HT1080 (cell line): ENCODE results near the gene SP2. TPM values are rescaled to one million over a fixed set of nuclear protein-coding genes. Genes with fewer than 3 reads are reported as not detected.

Experiments used
- DNase-seq: peaks from one replicate; pipeline ENCODE4 v3.0.0-alpha.2; 2015; ENCODE audit warnings: low read depth
- total RNA-seq: library from RNA; depleted of rRNA; stranded (reverse); fragments of >200 nt; shearing (Covaris generic); gene quantifications from 2 replicates; pipeline ENCODE4 v1.2.3, GENCODE V29; 2014

SP2 gene
- total RNA-seq, 1 experiment from 2014 or later: 3.4 TPM

DNA sequence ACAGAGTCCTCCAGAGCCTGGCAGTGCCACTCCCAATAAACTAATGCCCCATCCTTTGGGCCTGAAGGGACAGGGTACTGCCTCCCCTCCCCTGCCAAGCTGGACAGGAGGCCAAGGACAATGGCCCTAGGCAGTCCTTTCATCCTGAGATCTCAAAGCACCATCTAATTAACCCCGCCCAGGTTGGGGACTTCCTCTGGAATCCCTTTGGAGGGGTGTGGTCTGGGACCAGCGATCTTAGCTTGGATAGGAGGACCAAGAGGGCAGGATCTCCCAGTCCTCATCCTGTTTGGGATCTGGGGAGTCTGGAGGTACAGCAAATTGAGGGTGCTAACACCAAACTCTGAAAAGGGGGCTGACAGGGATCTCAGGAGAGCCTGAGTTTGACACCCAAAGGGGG lies 26.9 kb upstream of the SP2 start:
- no peak for DNase-seq

DNA sequence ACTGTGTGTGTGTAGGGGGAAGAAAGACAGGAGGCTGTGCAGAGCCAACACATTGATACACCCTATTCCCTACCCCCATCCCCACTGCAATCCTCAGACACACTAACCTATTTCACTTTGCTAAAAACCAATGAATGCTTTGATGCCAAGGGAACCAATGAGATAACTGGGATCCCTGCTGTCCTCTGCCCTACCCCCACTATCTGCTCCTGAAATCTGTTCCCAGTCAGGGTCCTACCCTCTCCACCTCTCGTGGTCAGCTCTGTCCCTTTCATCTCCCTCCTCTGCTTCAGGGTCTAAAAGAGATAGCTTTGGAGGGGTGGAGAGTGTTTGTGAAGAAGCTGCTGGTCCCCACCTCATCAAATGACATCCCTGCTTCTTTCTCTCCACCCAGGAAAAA lies 26.0 kb upstream of the SP2 start:
- no peak for DNase-seq

DNA sequence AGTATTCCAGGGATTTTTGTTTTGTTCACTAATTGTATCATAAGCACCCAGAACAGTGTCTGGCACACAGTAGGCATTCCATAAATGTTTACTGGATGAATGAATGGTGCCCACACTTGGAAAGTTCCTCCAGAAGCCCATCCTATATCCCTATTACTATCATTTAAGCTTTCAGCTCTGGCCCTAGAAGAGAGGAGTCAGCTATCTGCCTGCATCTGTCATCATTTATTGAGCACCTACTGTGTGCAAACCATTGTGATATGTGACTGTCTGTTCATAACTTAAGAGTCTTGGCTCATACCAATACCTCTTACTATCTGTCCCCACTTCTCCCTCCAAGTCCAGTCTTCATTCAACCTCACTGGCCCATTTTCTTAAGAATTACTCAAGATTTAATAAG lies 25.0 kb upstream of the SP2 start:
- no peak for DNase-seq

DNA sequence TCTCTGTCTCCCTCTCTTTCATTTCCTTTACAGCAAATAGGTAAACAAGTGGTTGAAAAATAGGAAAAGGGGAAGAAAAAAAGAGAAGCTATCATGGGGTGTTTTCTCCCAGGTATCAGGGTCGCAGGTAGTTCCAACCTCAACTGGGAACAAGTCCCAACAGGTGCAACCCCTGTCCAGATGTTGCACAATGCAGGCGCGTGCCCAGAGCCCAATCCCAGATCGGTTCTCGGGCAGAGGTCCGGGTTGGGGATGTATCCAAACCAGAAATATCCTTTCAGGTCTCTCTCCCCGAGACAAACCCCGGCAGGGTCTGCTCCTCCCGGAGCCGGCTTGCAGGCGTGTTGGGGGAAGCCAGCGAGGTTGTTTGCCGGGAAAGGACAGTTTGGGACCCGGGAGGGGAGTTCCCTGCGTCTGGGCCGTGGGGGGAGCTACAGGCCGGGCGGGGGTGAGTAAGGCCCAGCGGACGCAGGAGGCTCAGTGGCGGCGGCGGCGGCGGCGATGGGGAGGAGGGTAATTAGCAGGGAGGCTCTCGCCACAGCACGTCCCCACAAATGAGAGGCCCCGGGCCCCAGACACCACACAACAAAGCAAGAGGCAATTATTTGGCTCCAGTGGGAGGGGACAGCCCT lies 23.9 kb upstream of the SP2 start:
- DNase-seq: no peak

DNA sequence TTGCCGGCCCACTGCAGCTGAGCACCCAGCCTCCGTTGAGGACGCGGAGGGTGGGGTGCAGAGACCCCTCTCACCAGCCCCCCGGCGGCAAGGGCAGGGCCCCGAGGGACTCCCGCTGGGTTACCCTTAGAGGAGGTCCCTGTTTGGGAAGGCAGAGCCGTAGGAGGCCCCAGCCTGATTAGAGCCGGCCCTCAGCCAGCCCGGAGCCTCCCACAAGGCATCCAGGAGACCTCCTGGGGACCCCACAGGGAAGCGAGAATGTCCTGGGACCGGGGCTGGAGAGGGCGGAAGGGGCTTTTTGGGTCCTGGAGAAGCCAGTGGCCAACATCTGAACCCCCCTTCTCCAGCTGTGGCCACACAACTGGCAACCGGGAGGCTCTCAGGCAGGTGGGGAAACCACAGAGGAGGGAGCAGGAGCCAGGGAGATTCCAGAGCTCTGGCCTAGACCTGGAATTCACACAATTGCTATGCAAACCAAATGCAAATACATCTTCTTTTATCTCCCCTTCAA lies 23.3 kb upstream of the SP2 start:
- no peak for DNase-seq

DNA sequence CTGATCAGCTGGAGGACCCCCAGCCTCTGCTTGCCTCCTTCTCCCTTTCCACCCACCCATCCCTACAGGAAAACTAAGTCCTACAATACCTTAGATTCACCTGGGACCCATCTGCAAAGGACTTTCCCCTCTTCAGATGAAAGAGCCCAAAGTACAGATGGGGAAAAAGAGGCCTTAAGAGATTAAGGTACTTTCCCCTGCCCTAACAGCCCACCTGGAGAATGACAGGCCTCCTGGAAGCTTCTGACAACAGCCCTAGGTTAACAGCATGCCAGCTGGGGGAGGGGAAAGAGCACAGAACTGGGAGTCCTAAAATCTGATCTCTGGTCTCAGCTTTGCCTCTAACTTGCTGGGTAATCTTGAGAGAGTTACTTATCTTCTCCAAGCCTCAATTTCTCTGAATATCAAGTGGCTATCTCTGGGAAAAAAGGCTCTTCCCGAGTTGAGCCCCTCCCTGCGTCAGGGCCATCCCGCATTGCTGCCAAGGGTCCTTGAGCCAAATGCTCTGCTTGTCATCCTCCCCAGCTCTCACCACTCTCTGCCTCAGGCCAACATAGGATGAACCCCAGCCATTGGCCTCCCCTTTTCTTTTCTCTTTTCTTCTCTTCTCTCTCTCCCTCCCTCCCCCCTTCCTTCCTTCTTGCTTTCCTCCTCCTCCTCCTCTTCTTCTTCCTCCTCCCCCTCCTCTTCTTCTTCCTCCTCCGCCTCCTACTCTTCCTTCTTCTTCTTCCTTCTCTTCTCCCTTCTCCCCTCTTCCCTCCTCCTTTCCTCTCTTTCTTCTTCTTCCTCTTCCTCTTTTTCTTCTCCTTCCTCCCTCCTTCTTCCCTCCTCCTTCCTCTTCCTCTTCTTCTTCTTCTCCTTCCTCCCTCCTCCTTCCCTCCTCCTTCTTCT lies 22.6 kb upstream of the SP2 start:
- no peak for DNase-seq

DNA sequence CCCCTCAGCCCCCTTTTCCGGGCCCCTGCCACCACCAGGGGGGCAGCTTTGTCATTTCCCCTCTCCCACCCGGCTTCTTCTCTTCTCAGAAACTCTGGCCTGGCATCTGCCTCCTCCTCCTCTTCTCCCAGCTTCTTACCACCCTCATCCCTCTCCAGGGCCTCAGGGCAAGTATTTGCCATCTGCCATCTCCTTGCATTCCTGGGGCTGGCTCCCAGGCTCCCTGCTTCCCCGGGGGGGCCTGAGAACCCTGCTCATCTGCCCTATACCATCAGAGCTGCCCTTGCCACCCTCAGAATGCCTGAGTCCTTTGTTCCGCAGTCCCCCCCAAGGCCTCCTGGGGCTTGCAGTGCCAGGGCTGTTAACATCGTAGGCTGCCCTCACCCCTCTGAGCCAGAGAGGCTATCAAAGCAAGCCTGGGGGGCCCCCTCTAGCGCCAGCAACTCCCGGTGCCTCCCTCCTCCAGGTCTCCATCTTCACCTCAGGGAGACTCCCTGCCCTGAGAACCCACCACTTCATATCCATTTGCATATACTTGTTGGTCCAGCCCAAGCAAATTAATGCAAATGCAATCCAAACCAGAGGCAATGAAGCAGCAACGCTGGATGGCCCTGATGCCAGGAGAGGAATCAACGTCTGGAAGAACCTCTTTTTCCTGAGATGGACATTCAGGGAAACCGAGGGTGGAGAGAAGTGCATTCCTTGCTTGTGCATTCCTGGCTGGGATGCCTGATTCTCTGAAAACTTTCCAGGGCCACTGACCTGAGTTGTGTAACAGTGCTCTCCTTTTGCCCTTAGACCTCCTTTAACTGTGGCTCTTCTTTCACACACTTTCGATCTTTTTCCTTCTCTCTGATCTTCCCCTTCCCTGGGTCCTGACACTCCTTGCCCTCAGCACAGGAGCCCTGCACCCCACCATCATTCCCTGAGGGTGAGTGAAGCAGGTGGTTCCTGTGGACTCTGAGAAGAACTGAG lies 20.7 kb upstream of the SP2 start:
- DNase-seq: no peak

DNA sequence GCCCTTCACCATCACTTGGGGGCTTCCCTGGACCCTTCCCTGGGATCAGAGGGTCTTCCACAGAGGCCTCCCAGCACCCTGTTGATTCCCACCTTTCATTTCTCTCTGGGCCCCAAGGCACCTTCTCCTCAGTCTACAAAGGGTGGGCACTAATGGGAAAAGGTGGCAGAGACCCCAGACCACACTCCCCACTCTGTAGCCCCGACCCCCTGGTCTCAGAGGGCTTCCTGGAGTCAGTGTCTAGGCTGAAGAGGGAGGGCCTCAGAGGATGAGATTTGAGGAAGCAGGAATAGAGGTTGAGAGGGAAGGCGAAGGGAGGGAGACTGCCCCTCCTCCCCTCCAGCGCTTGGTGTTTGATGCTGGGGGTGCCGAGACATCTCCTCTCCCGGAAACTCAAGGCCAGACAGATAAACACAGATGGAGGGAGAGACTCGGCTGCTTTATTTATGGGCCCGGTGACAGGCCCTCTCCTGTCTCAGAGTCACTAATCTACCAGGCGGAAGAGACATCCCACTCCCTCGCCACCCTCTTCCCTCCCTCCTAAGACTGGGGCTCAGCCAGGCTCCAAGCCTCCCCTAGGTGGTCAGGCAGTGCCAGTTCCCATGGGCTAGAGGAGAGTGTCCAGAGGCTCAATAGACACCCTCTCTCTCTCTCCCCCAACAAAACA lies 18.5 kb upstream of the SP2 start:
- DNase-seq: no peak

DNA sequence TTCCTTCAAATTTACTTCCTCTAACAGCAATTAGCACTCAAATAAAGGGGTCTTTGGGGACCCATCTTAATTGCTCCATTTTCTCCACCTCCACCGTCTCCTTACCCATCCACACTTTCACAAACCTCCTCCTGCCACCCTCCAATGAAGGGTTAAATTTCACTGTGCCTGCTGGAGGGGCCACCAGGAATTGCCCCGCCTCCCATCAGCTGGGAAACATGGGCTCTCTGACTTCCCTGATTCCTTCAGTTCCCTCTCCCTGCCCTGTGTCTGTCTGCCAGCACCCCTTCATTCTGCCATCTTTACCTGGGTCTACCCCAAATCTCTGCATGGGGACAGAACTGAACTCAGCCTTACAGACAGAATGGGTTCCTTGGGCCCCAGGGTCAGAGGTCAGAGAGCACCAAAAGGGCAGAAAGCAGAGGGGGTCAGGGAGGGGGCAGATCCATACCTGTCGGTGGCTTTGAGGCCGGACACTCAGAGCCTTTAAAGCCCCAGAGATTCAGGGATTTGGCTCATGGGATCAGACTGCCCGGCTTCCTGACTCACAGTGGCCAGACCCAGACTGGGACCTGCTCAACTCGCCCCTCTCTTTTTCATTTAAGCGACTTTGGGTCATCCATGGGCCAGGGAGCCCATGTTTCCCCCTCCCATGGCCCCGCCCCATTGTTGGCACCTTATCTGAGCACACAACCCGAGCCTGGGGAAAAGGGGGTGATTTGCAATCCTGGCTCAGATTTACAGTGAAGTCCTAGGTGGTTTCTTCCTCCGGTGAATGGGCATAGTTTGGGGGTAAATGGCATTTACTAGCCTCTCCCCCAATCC lies 17.6 kb upstream of the SP2 start:
- no peak for DNase-seq

DNA sequence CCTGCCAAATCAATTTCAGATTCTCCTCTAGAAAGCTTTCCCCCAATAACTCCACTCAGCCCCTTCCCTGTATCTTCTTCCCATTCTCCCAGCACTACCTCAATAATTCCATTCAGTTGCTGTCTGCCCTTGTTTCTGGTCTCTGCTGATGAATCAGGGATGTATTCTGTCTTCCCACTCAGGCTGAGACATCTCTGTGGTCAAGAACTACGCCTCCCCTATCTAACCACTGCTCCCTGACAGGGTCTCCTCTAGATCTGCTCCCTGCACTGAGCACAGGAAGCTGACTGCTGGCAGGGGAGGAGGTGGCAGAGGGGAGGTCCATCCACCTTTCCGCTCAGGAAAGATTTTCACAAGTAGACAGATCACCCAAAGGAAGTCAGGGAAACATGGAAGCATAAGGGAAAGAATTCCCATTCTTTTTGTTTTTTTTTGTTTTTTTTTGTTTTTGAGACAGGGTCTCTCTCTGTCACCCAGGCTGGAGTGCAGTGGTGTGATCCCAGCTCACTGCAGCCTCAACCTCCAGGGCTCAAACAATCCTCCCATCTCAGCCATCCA lies 16.9 kb upstream of the SP2 start:
- peak; percentile 86 for DNase-seq

DNA sequence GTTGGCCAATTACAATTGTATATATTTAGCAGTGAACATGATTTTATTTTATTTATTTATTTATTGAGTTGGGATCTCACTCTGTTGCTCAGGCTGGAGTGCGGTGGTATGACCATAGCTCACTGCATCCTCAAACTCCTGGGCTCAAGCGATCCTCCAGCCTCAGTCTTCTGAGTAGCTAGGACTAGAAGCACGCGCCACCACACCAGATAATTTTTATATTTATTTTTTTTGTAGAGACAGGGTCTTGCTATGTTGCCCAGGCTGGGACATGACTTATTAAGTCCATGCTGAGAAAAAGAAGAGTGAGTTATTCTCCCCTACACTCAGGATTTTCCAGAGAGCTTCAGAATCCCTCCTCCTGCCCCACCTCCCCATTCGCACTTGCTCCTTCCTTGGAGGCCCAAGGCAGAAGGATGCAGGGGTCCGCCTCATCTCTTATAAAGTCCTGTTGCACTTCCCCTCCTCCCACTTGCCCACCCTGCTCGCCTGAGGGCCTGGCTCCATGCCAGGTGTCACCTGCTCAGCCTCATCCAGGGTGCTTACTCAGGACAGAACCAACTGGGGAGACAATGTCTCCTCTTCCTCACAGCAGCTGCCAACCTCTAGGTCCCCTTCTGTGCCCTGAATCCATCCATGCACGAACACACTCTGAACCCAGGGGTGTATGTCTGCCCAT lies 16.1 kb upstream of the SP2 start:
- no peak for DNase-seq

DNA sequence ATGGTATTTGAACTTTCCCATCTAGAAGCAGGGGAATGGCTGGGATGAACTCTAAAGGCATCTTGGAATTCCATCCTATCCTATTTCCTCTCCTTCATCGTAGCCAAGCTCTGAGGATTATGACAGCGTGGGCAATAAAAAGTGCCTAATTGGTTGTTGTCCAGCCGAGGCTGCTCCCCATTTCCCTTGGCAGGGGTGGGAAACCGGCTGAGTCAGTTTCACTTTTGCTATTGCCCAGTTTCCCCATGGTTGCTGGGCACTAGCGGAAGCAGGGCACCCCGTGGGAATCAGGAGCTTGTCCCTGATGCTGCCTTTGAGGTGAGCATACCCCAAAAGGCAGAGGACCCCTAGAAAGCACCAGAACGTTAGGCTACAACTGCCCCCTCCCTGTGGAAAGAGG lies 13.8 kb upstream of the SP2 start:
- peak; percentile 49 for DNase-seq

DNA sequence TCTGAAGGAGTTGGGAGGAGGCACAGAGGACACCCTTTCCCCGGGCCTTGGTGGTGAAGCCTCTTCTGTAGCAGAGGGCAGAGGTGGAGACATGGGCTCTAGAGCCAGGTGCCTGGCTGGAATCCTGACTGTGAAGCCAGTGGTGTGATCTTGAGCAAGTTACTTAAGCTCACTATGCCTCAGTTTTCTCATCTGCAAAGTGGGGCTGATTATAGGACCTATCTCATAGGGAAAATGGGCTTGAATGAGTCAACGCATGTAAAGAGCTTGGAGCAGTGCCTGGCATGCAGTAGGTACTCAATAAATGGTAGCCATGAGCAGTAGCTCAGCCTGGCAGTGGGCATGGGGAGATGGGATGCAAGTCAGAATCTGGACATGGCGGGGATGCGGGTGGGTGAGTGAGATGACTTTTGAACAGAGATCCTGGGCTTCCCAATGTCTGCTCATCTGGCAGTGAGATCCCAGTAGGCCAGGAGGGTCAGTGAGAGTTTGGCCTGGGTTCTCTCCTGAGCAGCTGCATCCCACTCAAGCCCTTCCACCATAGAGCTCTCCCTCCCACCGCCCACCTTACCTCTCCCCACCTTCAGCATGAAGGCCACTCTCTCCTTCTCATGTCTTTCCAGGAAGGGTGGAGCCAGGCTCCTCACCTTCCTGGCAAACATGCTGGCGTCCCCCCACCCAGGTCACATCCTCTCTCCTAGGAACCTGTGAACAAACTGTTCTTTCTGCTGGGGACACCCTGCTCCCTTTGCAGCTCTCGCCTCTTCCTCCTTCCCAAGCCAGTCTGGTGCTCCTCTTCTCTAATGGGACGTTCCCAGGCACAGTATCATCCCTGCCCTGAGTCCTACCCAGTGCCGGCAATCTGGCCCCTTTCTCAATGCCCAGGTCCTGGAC lies 13.1 kb upstream of the SP2 start:
- DNase-seq: no peak

DNA sequence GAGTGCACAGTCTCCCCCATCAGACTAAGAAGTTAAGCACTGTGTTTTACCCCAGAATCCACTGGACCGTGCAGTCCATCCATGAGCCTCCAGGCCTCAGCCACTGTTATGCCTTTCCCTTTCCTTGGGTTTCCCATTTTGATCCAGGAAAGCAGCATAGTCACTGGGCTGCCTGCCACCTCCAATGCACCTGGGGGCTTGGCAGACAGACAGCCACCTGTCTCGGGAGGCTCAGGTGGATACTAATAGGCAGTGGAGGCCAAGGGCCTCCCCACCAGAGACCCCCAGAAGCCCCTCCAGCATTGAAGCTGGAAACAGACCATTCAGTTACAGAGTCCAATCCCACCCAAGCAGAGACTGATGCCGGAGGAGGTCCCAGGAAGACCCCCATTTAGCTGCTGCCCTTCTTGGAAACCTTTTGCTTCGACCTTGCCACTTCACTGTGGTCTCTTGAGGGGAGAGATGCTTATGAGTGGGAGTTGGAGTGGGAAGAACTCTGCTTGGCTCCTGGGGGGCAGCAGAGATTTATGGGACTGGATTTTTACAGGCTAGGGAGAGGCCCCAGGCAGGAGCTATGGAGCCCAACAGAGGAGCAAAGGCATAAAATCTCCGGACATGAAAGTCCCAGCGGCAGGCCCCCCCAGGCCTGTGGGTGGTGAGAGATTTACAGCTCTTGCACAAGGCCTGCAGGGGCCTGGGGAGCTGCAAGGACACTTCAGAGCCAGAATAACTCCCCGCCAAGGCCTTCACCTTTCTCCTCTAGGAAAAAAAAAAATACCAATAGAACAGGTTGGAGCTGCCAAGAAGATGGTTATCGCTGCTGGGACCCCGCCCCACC lies 12.2 kb upstream of the SP2 start:
- DNase-seq: no peak

DNA sequence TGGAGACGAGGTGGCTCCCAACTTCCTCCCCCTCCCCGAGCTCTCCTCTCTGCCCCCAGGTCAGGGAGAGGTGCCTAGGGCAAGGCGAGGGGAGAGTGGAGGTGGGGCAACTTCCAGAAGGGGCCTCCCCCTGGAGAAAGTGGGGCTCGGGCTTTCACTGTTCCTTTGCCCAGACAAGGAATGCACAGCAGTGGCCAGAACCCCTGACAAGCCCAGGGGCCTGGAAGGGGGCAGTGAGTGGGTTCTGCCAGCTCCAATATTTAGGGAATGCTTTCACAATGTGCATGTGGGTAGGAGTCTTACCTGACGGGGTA lies 11.7 kb upstream of the SP2 start:
- no peak for DNase-seq

DNA sequence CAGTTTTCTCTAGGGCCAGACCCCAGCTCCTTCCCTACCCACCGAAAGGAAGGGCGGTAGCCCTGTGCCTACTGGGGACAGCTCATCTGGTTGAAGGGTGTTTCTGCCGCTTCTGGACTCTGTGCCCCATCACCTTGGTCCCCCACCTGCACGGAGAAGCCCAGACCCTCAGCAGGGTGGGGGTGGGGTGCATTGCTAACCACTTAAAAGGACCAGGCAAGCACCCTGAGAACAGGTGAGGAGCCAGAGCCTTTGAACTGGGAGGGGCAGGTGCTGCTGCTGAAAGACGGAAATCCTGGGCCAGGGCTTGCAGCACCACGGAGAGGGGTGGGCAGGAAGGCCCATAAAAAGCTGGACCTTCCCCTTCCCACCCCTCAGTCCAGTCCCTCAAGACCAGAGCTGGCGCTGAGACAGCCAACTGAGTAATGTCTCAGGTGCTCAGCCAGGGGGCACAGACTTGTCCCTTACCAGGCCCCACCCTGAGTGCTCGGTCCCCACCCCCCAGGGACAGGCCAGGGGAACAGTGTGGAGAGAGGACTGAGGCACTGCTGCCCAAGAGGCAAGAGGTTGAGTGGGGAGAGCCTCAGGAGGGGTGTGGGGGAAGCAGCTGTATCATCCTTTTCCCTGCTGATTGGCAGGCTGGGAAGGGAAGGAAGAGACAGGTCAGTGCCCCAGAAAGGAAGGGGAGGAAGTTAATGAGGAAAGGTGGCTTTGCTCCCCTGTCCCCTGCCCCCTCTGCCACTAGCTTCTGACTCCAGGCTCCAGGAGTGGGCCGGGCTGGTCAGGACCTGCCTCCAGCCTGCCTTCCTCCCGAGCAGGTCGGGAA lies 10.9 kb upstream of the SP2 start:
- DNase-seq: no peak

DNA sequence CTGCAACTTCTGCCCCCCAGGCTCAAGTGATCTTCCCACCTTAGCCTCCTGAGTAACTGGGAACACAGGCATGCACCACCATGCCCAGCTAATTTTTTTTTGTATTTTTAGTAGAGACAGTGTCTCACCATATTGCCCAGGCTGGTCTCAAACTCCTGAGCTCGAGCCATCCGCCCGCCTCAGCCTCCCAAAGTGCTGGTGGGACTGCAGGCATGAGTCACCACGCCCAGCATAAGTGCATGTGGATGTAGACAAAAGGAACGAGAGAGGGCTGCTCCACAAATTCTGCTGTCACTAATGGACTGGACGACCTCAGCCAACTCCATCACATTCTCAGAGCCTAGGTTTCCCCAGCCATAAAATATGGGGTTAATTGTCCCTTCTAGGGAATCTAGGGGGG lies 7.7 kb upstream of the SP2 start:
- no peak for DNase-seq
